BJ (cell line): ENCODE measurements around the gene SEC14L3. TPM values are rescaled to one million over a fixed set of nuclear protein-coding genes. Genes with fewer than 3 reads are reported as not detected.

Source experiments
- CTCF ChIA-PET: fragments of 350-600 bp; formaldehyde crosslinking; extraction: SDS; loops from one replicate; lab custom pipeline; 2021; ENCODE audit warnings: antibody characterized with exemption, inconsistent platforms; lab: Yijun Ruan, JAX
- POLR2A ChIA-PET: fragments of 300-600 bp; sonication (Branson Sonifier 250); formaldehyde crosslinking; extraction: SDS; loops from one replicate; lab custom pipeline; 2021; ENCODE audit warnings: antibody characterized with exemption; lab: Charles Lee
- DNase-seq: peaks from one replicate; pipeline ENCODE4 v3.0.0-alpha.2; 2011; ENCODE audit warnings: low read depth
- H3K27me3 ChIP-seq: 2 replicates; pipeline ENCODE4 v1.6.0; 2011; ENCODE audit warnings: low read length; ENCODE audit not compliant: control insufficient read depth, insufficient read depth
- H3K36me3 ChIP-seq: 2 replicates; pipeline ENCODE4 v1.5.1; 2011; ENCODE audit warnings: low read length; ENCODE audit not compliant: control insufficient read depth, insufficient read depth
- H3K4me3 ChIP-seq: 2 replicates; pipeline ENCODE4 v1.5.1; 2011; ENCODE audit warnings: low read depth, mild to moderate bottlenecking, control low read depth, low read length
- CTCF ChIP-seq: IDR thresholded peaks from 2 replicates; pipeline ENCODE4 v1.5.1; 2011; ENCODE audit warnings: low read depth, mild to moderate bottlenecking, control low read depth, inconsistent platforms, low read length, moderate library complexity; ENCODE audit not compliant: insufficient read depth
- polyA minus RNA-seq: library from RNA; depleted of rRNA, polyadenylated mRNA; stranded (reverse); fragments of >200 nt; gene quantifications from 2 replicates; pipeline ENCODE4 v1.2.3, GENCODE V29; 2011; rRNA and poly(A)+ RNA removed
- polyA plus RNA-seq: library from polyadenylated mRNA; depleted of rRNA; stranded (reverse); fragments of >200 nt; gene quantifications from 2 replicates; pipeline ENCODE4 v1.2.3, GENCODE V29; 2011; rRNA removed

Gene SEC14L3
- polyA plus RNA-seq (not detected in 2 replicates), polyA minus RNA-seq (not detected in 2 replicates)

DNA sequence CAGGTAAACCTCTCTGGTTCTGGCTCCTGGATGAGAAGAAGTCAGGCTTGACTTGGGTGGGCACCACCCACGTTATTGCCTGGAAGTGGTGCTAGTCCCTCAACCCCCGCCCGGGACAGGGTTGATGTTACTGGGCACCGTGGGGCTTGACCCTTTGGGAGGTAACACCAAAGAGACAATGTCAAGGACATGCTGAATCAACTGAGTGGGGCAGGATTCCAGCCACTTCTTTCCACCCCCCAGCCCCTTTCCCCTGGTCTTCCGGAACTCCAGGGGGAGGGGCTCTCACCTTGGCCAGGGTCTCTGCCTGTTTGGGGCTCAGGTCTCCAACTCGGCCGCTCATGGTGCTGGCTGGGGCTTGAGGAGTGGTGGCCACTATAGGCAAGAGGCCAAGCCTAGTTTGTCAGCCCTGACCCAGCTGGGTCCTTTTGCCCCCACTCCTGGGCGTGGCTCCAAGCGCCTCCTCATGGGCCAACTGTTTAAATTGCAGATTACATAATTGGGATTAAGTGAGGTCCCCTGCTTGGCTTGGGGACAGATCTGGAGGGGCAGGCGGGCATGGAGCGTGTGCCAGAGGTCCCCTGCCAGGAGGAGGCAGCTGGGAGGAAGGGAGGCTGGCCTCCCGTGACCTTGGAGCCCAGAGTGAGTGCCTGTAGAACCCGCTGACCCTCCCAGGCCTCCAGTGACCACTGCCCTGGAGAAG is at the start of gene SEC14L3:
TSS of gene SEC14L3 (minus strand) at position 402 of the 703 bp plus-strand sequence. CDS start at position 343, 59 bp downstream.
- H3K27me3 ChIP-seq: peaks cover 10% of the 10 kb centered on the region
- ChIA-PET POLR2A (no interaction called here), CTCF (no interaction called here)
- no peaks in the 10 kb centered on the region for H3K36me3 ChIP-seq
- DNase-seq: no peak
- H3K4me3 ChIP-seq: no peak within 1 kb of the TSS
- no peak for TF ChIP-seq CTCF

DNA sequence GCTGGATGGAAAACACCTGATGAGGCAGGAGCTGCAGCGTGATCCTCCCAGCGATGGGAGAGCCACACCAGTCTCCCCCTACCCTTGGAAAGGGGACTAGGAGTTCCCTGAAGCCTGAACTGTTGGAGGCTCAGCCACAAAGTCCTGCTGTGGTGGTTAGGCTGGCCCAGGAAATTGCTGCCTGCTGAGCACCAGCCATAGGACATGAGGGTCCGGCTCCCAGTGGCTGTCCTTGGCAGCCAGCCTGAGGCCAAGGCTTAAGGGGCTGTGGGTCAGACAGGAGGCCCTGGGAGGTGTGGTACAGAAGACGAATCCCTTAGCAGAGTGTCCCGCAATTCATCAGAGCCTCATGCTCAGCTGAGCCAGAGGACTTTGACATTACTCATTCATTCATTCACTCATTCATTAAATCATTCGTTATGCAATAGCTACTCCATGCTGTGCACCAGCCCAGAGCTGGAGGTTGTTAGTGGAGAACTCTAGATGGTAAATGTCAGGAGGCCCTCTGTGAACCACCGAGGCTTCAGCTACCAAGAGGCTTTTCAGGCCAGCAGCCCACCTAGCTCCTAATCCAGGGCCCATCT is 48.1 kb upstream of the SEC14L3 start:
- TF ChIP-seq CTCF: no peak
- Histone ChIP-seq H3K4me3 (no peak overlapping the region), H3K27me3 (peaks cover 5% of the 10 kb centered on the region; the same call in 1 of the 2 replicates), H3K36me3 (no peaks in the 10 kb centered on the region)
- CTCF ChIA-PET: interaction anchor here (1.0 to 1.2 kb wide), 2 partner anchors 12 to 30 kb away, joined by 3 read pairs; no protein-coding TSS in a partner anchor
- no peak for DNase-seq
- POLR2A ChIA-PET: no interaction called here

DNA sequence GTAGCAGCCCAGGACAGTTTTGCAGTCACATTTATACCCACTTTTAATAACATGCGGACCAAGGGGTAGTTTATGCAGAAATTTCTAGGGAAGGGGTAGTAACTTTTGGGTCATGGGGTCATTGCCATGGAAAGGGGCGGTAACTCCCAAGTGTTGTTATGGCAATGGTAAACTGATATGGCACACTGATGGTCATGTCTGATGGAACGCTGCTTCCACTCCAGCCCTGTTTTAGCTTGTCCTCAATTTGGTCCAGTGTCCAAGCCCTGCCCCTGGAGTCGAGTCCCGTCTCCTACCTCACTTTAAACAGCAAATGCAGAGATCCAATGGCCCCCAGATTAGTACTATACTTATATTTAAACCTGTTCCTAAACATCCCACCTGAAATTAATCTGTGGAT is 44.9 kb upstream of the SEC14L3 start:
- no peak for TF ChIP-seq CTCF
- ChIA-PET POLR2A (no interaction called here), CTCF (interaction anchor here (1.1 kb wide), 1 partner anchor 12 kb away, joined by 3 read pairs; no protein-coding TSS in a partner anchor)
- DNase-seq: no peak
- Histone ChIP-seq H3K36me3 (no peaks in the 10 kb centered on the region), H3K4me3 (no peak overlapping the region), H3K27me3 (peaks cover 4% of the 10 kb centered on the region; the same call in 1 of the 2 replicates)

GRCh38 chr22:30516273-30516672 is 44.5 kb upstream of the SEC14L3 start:
- ChIA-PET CTCF (interaction anchor here (1.1 kb wide), 1 partner anchor 31 kb away, joined by 3 read pairs; no protein-coding TSS in a partner anchor), POLR2A (no interaction called here)
- Histone ChIP-seq H3K27me3 (peaks cover 4% of the 10 kb centered on the region; the same call in 1 of the 2 replicates), H3K36me3 (no peaks in the 10 kb centered on the region), H3K4me3 (no peak overlapping the region)
- no peak for TF ChIP-seq CTCF
- no peak for DNase-seq

GRCh38 chr22:30514252-30514651 is 42.4 kb upstream of the SEC14L3 start:
- Histone ChIP-seq H3K4me3 (no peak overlapping the region), H3K36me3 (no peaks in the 10 kb centered on the region), H3K27me3 (peaks cover 1% of the 10 kb centered on the region; the same call in 1 of the 2 replicates)
- no peak for DNase-seq
- CTCF ChIA-PET: interaction anchor here (1.1 kb wide), 2 partner anchors 10 to 127 kb away, joined by 3 to 4 read pairs; partner anchors contain the start of gene RNF215
- POLR2A ChIA-PET: interaction anchor here (0.6 kb wide), 1 partner anchor 117 kb away, joined by 16 read pairs; no protein-coding TSS in a partner anchor
- TF ChIP-seq CTCF: no peak
